Measurements from ENCODE around the gene TMEM94. TPM values are rescaled to one million over a fixed set of nuclear protein-coding genes. Genes with fewer than 3 reads are reported as not detected.
A peak's percentile ranks its signal among the peaks of the same experiment; 100 is the strongest.

Gene TMEM94
- total and polyA plus RNA-seq, 2 of the 13 experiments (the other 11 are each of a cell fraction or from before 2014, with no cell fraction given), result 32.6 to 134 TPM

DNA sequence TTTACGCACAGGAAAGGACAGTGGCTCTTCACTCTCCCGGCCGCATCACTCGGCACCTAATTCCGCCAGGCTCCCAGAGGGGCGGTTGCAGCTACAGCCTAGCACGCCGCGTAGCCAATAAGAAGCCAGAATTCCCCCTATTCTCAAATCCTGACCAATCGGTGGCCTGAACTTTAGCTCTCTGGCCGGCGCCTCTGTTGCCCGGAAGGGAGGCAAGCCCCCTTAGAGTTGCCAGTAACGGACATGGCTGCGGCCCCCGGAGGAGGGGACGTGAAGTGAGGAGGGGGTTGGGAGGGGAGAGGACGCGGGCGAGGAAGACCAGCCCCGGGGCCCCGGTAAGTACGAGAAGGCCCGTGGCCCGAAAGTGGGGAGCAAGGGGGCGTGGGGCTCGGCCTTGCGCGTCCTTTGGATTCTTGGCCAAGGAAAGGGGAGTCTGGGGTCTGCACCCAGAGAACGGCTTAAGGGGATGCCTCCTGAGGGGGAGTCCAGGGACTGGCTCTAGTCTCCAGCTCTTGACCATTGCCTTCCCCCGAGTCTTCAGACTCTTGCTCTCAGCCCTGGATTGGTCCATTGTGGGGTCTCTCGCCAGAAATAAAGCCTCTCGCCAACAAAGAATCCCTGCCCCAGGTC lies at the start of gene TMEM94 (continued):
- TF ChIP-seq, protein P1, sequence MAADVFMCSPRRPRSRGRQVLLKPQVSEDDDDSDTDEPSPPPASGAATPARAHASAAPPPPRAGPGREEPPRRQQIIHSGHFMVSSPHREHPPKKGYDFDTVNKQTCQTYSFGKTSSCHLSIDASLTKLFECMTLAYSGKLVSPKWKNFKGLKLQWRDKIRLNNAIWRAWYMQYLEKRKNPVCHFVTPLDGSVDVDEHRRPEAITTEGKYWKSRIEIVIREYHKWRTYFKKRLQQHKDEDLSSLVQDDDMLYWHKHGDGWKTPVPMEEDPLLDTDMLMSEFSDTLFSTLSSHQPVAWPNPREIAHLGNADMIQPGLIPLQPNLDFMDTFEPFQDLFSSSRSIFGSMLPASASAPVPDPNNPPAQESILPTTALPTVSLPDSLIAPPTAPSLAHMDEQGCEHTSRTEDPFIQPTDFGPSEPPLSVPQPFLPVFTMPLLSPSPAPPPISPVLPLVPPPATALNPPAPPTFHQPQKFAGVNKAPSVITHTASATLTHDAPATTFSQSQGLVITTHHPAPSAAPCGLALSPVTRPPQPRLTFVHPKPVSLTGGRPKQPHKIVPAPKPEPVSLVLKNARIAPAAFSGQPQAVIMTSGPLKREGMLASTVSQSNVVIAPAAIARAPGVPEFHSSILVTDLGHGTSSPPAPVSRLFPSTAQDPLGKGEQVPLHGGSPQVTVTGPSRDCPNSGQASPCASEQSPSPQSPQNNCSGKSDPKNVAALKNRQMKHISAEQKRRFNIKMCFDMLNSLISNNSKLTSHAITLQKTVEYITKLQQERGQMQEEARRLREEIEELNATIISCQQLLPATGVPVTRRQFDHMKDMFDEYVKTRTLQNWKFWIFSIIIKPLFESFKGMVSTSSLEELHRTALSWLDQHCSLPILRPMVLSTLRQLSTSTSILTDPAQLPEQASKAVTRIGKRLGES (CRISPR knock-in tag; IDR thresholded peaks at IDR 0.05; ENCODE audit: borderline replicate concordance), result no peak
- TF ChIP-seq, protein P2, sequence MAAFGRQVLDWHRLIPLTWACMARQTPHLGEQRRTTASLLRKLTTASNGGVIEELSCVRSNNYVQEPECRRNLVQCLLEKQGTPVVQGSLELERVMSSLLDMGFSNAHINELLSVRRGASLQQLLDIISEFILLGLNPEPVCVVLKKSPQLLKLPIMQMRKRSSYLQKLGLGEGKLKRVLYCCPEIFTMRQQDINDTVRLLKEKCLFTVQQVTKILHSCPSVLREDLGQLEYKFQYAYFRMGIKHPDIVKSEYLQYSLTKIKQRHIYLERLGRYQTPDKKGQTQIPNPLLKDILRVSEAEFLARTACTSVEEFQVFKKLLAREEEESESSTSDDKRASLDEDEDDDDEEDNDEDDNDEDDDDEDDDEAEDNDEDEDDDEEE (CRISPR knock-in tag; IDR thresholded peaks at IDR 0.05), result no peak; the same call in 1 of the 2 replicates
- peak; percentile 11; the same call in 1 of the 2 replicates for TF ChIP-seq ATF7-NPFF (CRISPR knock-in tag; IDR thresholded peaks at IDR 0.05; ENCODE audit: low read depth)
- 0 out of 2 replicates have a peak, but pooled peaks have one; percentile 59 for TF ChIP-seq ZNF530 (CRISPR knock-in tag; IDR thresholded peaks at IDR 0.05; ENCODE audit: low read depth)
- peak; percentile 15; the same call in 1 of the 2 replicates for TF ChIP-seq RARA (CRISPR knock-in tag; IDR thresholded peaks at IDR 0.05)
- TF ChIP-seq, protein P3, sequence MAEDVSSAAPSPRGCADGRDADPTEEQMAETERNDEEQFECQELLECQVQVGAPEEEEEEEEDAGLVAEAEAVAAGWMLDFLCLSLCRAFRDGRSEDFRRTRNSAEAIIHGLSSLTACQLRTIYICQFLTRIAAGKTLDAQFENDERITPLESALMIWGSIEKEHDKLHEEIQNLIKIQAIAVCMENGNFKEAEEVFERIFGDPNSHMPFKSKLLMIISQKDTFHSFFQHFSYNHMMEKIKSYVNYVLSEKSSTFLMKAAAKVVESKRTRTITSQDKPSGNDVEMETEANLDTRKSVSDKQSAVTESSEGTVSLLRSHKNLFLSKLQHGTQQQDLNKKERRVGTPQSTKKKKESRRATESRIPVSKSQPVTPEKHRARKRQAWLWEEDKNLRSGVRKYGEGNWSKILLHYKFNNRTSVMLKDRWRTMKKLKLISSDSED (CRISPR knock-in tag; IDR thresholded peaks at IDR 0.05), result no peak
- TF ChIP-seq MEIS2 (CRISPR knock-in tag; IDR thresholded peaks at IDR 0.05), result peak; percentile 78; the same call in 1 of the 2 replicates
- 0 out of 2 replicates have a peak, but pooled peaks have one; percentile 52 for TF ChIP-seq TP53 (CRISPR knock-in tag; conservative IDR thresholded peaks at IDR 0.05)
- TF ChIP-seq SRF (IDR thresholded peaks at IDR 0.05; ENCODE audit: low read depth, low read length), result no peak
- TF ChIP-seq ZBTB38 (CRISPR knock-in tag; IDR thresholded peaks at IDR 0.05), result no peak; the same call in none of the 2 replicates
- TF ChIP-seq TAF15 (IDR thresholded peaks at IDR 0.05; ENCODE audit: low read depth, low read length, poor library complexity, severe bottlenecking), result no peak
- TF ChIP-seq, protein P4, sequence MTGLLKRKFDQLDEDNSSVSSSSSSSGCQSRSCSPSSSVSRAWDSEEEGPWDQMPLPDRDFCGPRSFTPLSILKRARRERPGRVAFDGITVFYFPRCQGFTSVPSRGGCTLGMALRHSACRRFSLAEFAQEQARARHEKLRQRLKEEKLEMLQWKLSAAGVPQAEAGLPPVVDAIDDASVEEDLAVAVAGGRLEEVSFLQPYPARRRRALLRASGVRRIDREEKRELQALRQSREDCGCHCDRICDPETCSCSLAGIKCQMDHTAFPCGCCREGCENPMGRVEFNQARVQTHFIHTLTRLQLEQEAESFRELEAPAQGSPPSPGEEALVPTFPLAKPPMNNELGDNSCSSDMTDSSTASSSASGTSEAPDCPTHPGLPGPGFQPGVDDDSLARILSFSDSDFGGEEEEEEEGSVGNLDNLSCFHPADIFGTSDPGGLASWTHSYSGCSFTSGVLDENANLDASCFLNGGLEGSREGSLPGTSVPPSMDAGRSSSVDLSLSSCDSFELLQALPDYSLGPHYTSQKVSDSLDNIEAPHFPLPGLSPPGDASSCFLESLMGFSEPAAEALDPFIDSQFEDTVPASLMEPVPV (CRISPR knock-in tag; IDR thresholded peaks at IDR 0.05), result peak; percentile 72
- 0 out of 2 replicates have a peak, but pooled peaks have one; percentile 83 for TF ChIP-seq ZNF75D (CRISPR knock-in tag; IDR thresholded peaks at IDR 0.05; ENCODE audit: borderline replicate concordance)
- TF ChIP-seq EZH2 (conservative IDR thresholded peaks at IDR 0.05; ENCODE audit: low read depth, low read length), result no peak
- TF ChIP-seq TEAD3 (CRISPR knock-in tag; optimal IDR thresholded peaks at IDR 0.05; ENCODE audit: borderline replicate concordance), result peak; percentile 56
- peak; percentile 71; the same call in 1 of the 2 replicates for TF ChIP-seq NKX3-1 (CRISPR knock-in tag; IDR thresholded peaks at IDR 0.05)
- TF ChIP-seq, protein P5, sequence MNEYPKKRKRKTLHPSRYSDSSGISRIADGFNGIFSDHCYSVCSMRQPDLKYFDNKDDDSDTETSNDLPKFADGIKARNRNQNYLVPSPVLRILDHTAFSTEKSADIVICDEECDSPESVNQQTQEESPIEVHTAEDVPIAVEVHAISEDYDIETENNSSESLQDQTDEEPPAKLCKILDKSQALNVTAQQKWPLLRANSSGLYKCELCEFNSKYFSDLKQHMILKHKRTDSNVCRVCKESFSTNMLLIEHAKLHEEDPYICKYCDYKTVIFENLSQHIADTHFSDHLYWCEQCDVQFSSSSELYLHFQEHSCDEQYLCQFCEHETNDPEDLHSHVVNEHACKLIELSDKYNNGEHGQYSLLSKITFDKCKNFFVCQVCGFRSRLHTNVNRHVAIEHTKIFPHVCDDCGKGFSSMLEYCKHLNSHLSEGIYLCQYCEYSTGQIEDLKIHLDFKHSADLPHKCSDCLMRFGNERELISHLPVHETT (CRISPR knock-in tag; conservative IDR thresholded peaks at IDR 0.05), result no peak
- peak; percentile 96 for TF ChIP-seq RBM39 (IDR thresholded peaks at IDR 0.05; ENCODE audit: low read depth, low read length, poor library complexity, severe bottlenecking)
- TF ChIP-seq HOXA3 (CRISPR knock-in tag; IDR thresholded peaks at IDR 0.05), result peak; percentile 86
- TF ChIP-seq ASH2L (IDR thresholded peaks at IDR 0.05; ENCODE audit: insufficient read length, low read depth, low read length), result no peak
- TF ChIP-seq ATF7 (IDR thresholded peaks at IDR 0.05), result no peak
- no peak for TF ChIP-seq ATF7 (CRISPR knock-in tag; IDR thresholded peaks at IDR 0.05)

Data from HepG2 (cell line).